ENCODE measurements around the gene COL23A1.

Gene COL23A1

GRCh38 chr5:178396796-178397720 is 193.1 kb downstream of the COL23A1 start:
- Histone ChIP-seq H3K27ac (no peak overlapping the region), H3K4me3 (no peak overlapping the region)
- peak; percentile 64 for DNase-seq (ENCODE audit: low spot score)
- TF ChIP-seq CTCF (IDR thresholded peaks at IDR 0.05): no peak

GRCh38 chr5:178394074-178394473 is 196.1 kb downstream of the COL23A1 start:
- no peak for TF ChIP-seq CTCF (IDR thresholded peaks at IDR 0.05)
- Histone ChIP-seq H3K4me3 (no peak overlapping the region), H3K27ac (no peak overlapping the region)
- peak; percentile 54 for DNase-seq (ENCODE audit: low spot score)

DNA sequence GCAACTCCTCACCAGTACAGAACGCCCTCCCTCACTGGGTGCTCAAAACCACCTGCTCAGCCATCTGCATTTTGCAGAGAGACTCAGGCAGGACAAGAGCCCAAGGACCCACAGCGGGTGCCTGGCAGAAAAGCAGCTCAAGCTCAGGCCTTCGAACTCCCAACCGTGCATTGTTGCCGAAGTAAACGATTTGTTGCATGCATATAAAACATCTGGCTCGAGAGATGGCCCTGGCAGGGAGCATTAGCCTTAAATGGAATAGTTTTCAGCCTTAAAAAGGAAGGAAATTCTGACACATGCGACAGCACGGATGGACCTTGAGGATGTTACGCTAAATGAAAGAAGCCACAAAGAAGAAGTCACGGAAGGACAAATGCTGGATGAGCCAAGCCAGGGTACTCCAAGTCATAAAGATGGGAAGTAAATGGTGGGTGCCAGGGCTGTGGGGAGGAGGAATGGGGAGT is 197.2 kb downstream of the COL23A1 start:
- peak; percentile 57 for DNase-seq (ENCODE audit: low spot score)
- no peak overlapping the region for H3K27ac ChIP-seq
- no peak overlapping the region for H3K4me3 ChIP-seq
- TF ChIP-seq CTCF (IDR thresholded peaks at IDR 0.05): no peak

GRCh38 chr5:178392386-178392785 is 197.8 kb downstream of the COL23A1 start:
- H3K27ac ChIP-seq: no peak overlapping the region
- no peak overlapping the region for H3K4me3 ChIP-seq
- no peak for TF ChIP-seq CTCF (IDR thresholded peaks at IDR 0.05)
- no peak for DNase-seq (ENCODE audit: low spot score)

DNA sequence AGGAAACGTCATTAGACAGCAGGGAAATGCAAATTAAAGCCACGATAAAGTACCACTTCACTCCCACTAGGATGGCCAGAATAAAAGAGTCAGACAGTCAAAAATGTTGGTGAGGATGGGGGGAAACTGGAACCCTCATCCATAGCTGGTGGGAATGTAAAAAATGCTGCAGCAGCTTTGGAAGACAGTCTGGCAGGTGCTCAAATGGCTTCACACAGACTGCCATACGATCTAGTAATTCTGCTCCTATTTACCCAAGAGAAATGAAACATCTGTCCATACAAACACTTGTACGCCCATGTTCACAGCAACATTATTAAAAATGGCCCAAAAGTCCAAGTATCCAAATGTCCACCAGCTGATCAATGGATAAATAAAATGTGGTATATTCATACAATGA is 198.7 kb downstream of the COL23A1 start:
- no peak for DNase-seq (ENCODE audit: low spot score)
- no peak for TF ChIP-seq CTCF (IDR thresholded peaks at IDR 0.05)
- H3K27ac ChIP-seq: no peak overlapping the region
- H3K4me3 ChIP-seq: no peak overlapping the region

DNA sequence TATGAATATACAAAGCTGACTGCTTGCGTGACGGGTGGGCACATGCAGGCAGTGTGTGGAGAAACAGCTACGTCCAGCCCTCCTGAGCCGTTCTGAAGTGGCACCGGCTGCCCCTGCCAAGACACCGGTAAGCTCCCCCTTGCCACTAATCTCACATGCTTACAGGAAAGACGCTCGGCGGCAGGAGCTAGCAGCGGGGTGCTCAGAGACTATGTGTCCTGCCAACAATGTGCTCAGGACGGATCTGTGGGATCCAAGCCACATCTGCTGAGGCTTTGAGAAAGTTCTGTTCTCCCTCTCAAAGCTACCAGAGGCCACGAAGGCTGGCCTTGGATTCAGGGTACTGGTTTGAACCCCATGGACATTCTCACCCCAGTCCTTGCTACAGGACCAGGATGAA is 200.4 kb downstream of the COL23A1 start:
- Histone ChIP-seq H3K4me3 (no peak overlapping the region), H3K27ac (no peak overlapping the region)
- no peak for TF ChIP-seq CTCF (IDR thresholded peaks at IDR 0.05)

More for the DNA sequence above, 200.4 kb downstream of the COL23A1 start:
- DNase-seq (ENCODE audit: low spot score): no peak
